RKO (cell line): Measurements from ENCODE around the gene SNX4.

Experiments used
- DNase-seq: peaks from one replicate; pipeline ENCODE4 v3.0.0-alpha.2; 2016; ENCODE audit warnings: low spot score

Gene SNX4

GRCh38 chr3:125403789-125404188 lies 116.2 kb downstream of the SNX4 start:
- no peak for DNase-seq

- DNase-seq = no peak
These were observed 117.4 kb downstream of the SNX4 start for GRCh38 chr3:125402639-125403038.

GRCh38 chr3:125401402-125401801 lies 118.6 kb downstream of the SNX4 start:
- DNase-seq = no peak

- DNase-seq = no peak
These were observed 121.0 kb downstream of the SNX4 start for GRCh38 chr3:125398952-125399351.
